HEK293 (cell line): ENCODE results near the gene BTC.
"Not testable (repeated sequence)": the region's sequence is repeated elsewhere in the genome, so short reads cannot be mapped to it uniquely, and the experiment has no call there.

Source experiments
- ELK4 ChIP-seq: IDR thresholded peaks from 2 replicates; pipeline ENCODE4 v1.6.1; 2011; ENCODE audit warnings: mild to moderate bottlenecking, low read depth, low read length, borderline replicate concordance
- SCRT1 ChIP-seq: fragments of 450-650 bp; formaldehyde crosslinking; IDR thresholded peaks from 2 replicates; pipeline ENCODE4 v1.5.1; 2016; ENCODE audit warnings: missing biosample characterization, missing genetic modification characterization, borderline replicate concordance
- TRIM28 ChIP-seq: IDR thresholded peaks from 2 replicates; pipeline ENCODE4 v1.6.1; 2011; ENCODE audit warnings: low read length, control low read depth, borderline replicate concordance
- ZBTB11 ChIP-seq: fragments of 450-650 bp; formaldehyde crosslinking; conservative IDR thresholded peaks from 2 replicates; pipeline ENCODE4 v1.5.1; 2016; ENCODE audit warnings: low read depth, missing biosample characterization, missing genetic modification characterization
- ZBTB26 ChIP-seq: fragments of 450-650 bp; formaldehyde crosslinking; optimal IDR thresholded peaks from 2 replicates; pipeline ENCODE3; 2016; ENCODE audit warnings: missing biosample characterization, mild to moderate bottlenecking, missing genetic modification characterization
- ZNF426 ChIP-seq: fragments of 450-650 bp; formaldehyde crosslinking; IDR thresholded peaks from 2 replicates; pipeline ENCODE4 v1.5.1; 2017; ENCODE audit warnings: missing biosample characterization, missing genetic modification characterization, mild to moderate bottlenecking, inconsistent platforms, moderate library complexity
- ZNF768 ChIP-seq: fragments of 450-650 bp; formaldehyde crosslinking; IDR thresholded peaks from 2 replicates; pipeline ENCODE4 v1.5.1; 2018; ENCODE audit warnings: missing biosample characterization, mild to moderate bottlenecking, missing genetic modification characterization
- ZNF837 ChIP-seq: fragments of 450-650 bp; formaldehyde crosslinking; IDR thresholded peaks from 2 replicates; pipeline ENCODE4 v1.5.1; 2016; ENCODE audit warnings: missing biosample characterization, missing genetic modification characterization
- TF ChIP-seq, protein P1 (sequence below): fragments of 450-650 bp; formaldehyde crosslinking; IDR thresholded peaks from 2 replicates; pipeline ENCODE4 v1.5.1; 2016; ENCODE audit warnings: missing biosample characterization, missing genetic modification characterization
- TF ChIP-seq, protein P2 (sequence below): fragments of 450-650 bp; formaldehyde crosslinking; IDR thresholded peaks from 2 replicates; pipeline ENCODE4 v1.5.1; 2016; ENCODE audit warnings: missing biosample characterization, missing genetic modification characterization
- TF ChIP-seq, protein P3 (sequence below): fragments of 450-650 bp; formaldehyde crosslinking; IDR thresholded peaks from 2 replicates; pipeline ENCODE4 v1.5.1; 2016; ENCODE audit warnings: missing biosample characterization, missing genetic modification characterization

DNA sequence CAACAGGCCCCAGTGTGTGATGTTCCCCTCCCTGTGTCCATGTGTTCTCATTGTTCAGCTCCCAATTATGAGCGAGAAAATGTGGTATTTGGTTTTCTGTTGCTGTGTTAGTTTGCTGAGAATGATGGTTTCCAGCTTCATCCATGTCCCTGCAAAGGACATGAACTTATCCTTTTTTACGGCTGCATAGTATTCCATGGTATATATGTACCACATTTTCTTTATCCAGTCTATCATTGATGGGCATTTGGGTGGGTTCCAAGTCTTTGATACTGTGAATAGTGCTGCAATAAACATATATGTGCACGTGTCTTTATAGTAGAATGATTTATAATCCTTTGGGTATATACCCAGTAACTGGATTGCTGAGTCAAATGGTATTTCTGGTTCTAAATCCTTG lies 86.2 kb downstream of the BTC start:
- TF ChIP-seq TRIM28; ZBTB26; ZBTB11 (tag by site-specific recombination); SCRT1 (tag by site-specific recombination); ZNF426 (tag by site-specific recombination); ZNF837 (tag by site-specific recombination); ELK4; ZNF768 (tag by site-specific recombination): not testable (repeated sequence)
- TF ChIP-seq, protein P1, sequence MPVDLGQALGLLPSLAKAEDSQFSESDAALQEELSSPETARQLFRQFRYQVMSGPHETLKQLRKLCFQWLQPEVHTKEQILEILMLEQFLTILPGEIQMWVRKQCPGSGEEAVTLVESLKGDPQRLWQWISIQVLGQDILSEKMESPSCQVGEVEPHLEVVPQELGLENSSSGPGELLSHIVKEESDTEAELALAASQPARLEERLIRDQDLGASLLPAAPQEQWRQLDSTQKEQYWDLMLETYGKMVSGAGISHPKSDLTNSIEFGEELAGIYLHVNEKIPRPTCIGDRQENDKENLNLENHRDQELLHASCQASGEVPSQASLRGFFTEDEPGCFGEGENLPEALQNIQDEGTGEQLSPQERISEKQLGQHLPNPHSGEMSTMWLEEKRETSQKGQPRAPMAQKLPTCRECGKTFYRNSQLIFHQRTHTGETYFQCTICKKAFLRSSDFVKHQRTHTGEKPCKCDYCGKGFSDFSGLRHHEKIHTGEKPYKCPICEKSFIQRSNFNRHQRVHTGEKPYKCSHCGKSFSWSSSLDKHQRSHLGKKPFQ (tag by site-specific recombination) = not testable (repeated sequence)
- TF ChIP-seq, protein P2, sequence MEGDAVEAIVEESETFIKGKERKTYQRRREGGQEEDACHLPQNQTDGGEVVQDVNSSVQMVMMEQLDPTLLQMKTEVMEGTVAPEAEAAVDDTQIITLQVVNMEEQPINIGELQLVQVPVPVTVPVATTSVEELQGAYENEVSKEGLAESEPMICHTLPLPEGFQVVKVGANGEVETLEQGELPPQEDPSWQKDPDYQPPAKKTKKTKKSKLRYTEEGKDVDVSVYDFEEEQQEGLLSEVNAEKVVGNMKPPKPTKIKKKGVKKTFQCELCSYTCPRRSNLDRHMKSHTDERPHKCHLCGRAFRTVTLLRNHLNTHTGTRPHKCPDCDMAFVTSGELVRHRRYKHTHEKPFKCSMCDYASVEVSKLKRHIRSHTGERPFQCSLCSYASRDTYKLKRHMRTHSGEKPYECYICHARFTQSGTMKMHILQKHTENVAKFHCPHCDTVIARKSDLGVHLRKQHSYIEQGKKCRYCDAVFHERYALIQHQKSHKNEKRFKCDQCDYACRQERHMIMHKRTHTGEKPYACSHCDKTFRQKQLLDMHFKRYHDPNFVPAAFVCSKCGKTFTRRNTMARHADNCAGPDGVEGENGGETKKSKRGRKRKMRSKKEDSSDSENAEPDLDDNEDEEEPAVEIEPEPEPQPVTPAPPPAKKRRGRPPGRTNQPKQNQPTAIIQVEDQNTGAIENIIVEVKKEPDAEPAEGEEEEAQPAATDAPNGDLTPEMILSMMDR = not testable (repeated sequence)
- TF ChIP-seq, protein P3, sequence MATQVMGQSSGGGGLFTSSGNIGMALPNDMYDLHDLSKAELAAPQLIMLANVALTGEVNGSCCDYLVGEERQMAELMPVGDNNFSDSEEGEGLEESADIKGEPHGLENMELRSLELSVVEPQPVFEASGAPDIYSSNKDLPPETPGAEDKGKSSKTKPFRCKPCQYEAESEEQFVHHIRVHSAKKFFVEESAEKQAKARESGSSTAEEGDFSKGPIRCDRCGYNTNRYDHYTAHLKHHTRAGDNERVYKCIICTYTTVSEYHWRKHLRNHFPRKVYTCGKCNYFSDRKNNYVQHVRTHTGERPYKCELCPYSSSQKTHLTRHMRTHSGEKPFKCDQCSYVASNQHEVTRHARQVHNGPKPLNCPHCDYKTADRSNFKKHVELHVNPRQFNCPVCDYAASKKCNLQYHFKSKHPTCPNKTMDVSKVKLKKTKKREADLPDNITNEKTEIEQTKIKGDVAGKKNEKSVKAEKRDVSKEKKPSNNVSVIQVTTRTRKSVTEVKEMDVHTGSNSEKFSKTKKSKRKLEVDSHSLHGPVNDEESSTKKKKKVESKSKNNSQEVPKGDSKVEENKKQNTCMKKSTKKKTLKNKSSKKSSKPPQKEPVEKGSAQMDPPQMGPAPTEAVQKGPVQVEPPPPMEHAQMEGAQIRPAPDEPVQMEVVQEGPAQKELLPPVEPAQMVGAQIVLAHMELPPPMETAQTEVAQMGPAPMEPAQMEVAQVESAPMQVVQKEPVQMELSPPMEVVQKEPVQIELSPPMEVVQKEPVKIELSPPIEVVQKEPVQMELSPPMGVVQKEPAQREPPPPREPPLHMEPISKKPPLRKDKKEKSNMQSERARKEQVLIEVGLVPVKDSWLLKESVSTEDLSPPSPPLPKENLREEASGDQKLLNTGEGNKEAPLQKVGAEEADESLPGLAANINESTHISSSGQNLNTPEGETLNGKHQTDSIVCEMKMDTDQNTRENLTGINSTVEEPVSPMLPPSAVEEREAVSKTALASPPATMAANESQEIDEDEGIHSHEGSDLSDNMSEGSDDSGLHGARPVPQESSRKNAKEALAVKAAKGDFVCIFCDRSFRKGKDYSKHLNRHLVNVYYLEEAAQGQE (tag by site-specific recombination) = not testable (repeated sequence)
